Activated T-helper 1 cell treated with anti-CD3 and anti-CD28 coated beads, Interleukin-2, amount 50 U/mL, for 16 hours (primary cell): ENCODE data around the gene SLC38A3.
"Not testable (repeated sequence)": the region's sequence is repeated elsewhere in the genome, so short reads cannot be mapped to it uniquely, and the experiment has no call there.

Experiments used
- DNase-seq, 2 donors: peaks; one replicate each; pipeline ENCODE4 v3.0.0-alpha.2; 2020; ENCODE audit warnings: low read depth in 1 of 2, low spot score in 1 of 2

Gene SLC38A3

GRCh38 chr3:50246517-50246954 is 41.5 kb downstream of the SLC38A3 start:
- DNase-seq, result peak; percentile 43 to 68

GRCh38 chr3:50248387-50248786 is 43.3 kb downstream of the SLC38A3 start:
- DNase-seq, result no peak

GRCh38 chr3:50249457-50249856 is 44.4 kb downstream of the SLC38A3 start:
- no peak for DNase-seq

- DNase-seq, result no peak
Measured at GRCh38 chr3:50250514-50250913, 45.4 kb downstream of the SLC38A3 start.

- no peak for DNase-seq
Measured at GRCh38 chr3:50251220-50251619, 46.1 kb downstream of the SLC38A3 start.

- no peak for DNase-seq
Measured at GRCh38 chr3:50254577-50255250, 49.6 kb downstream of the SLC38A3 start.

GRCh38 chr3:50255251-50255615 is 50.2 kb downstream of the SLC38A3 start:
- DNase-seq, result no peak

- no peak for DNase-seq
Measured at GRCh38 chr3:50256978-50257890, 52.2 kb downstream of the SLC38A3 start.

- DNase-seq, result no peak
Measured at GRCh38 chr3:50258029-50258680, 53.1 kb downstream of the SLC38A3 start.

- no peak for DNase-seq
Measured at GRCh38 chr3:50258979-50259378, 53.9 kb downstream of the SLC38A3 start.

- DNase-seq, result no peak
Measured at GRCh38 chr3:50259432-50260026, 54.5 kb downstream of the SLC38A3 start.

GRCh38 chr3:50260027-50260941 is 55.2 kb downstream of the SLC38A3 start:
- peak; percentile 59 to 78 for DNase-seq

- DNase-seq, result no peak
Measured at GRCh38 chr3:50260942-50261441, 55.9 kb downstream of the SLC38A3 start.

GRCh38 chr3:50261505-50261904 is 56.4 kb downstream of the SLC38A3 start:
- no peak for DNase-seq

GRCh38 chr3:50262200-50262599 is 57.1 kb downstream of the SLC38A3 start:
- DNase-seq, result not testable (repeated sequence)

- DNase-seq, result no peak
Measured at GRCh38 chr3:50262778-50263177, 57.7 kb downstream of the SLC38A3 start.

GRCh38 chr3:50263478-50264382 is 58.7 kb downstream of the SLC38A3 start:
- no peak for DNase-seq

- no peak for DNase-seq
Measured at GRCh38 chr3:50264383-50264963, 59.4 kb downstream of the SLC38A3 start.
